HepG2 (cell line): ENCODE data around the gene CMC1. TPM values are rescaled to one million over a fixed set of nuclear protein-coding genes. Genes with fewer than 3 reads are reported as not detected.

Source experiments
- FOSL2 ChIP-seq: sonication (generic); formaldehyde crosslinking; IDR thresholded peaks from 2 replicates; pipeline ENCODE4 v1.4.0; 2020; ENCODE audit warnings: missing genetic modification reagents
- FOXA3 ChIP-seq: IDR thresholded peaks from 2 replicates; pipeline ENCODE4 v1.6.1; 2016; ENCODE audit warnings: missing genetic modification reagents, missing compliant biosample characterization
- PITX1 ChIP-seq: sonication (generic); formaldehyde crosslinking; IDR thresholded peaks from 2 replicates; pipeline ENCODE4 v1.5.1; 2020; ENCODE audit warnings: mild to moderate bottlenecking, missing genetic modification reagents
- POLR2AphosphoS5 ChIP-seq: IDR thresholded peaks from 2 replicates; pipeline ENCODE4 v1.6.1; 2012; ENCODE audit warnings: low read depth, low read length
- PTBP1 ChIP-seq: fragments of 200-400 bp; formaldehyde crosslinking; IDR thresholded peaks from 2 replicates; pipeline ENCODE4 v1.6.1; 2018; ENCODE audit warnings: low read length, low read depth; ENCODE audit not compliant: poor library complexity, severe bottlenecking
- SIN3A ChIP-seq: IDR thresholded peaks from 2 replicates; pipeline ENCODE4 v1.6.1; 2011; ENCODE audit warnings: low read depth, mild to moderate bottlenecking, control low read depth, low read length, borderline replicate concordance
- TBL1XR1 ChIP-seq: fragments of 150-350 bp; IDR thresholded peaks from 2 replicates; pipeline ENCODE4 v1.6.1; 2014; ENCODE audit warnings: borderline replicate concordance, low read length; ENCODE audit not compliant: partially characterized antibody
- TFE3 ChIP-seq: IDR thresholded peaks from 2 replicates; pipeline ENCODE4 v1.6.1; 2016
- YEATS2 ChIP-seq: sonication (generic); formaldehyde crosslinking; IDR thresholded peaks from 2 replicates; pipeline ENCODE4 v1.4.0; 2020; ENCODE audit warnings: missing genetic modification reagents, borderline replicate concordance
- ZNF232 ChIP-seq: sonication (generic); formaldehyde crosslinking; IDR thresholded peaks from 2 replicates; pipeline ENCODE4 v1.4.0; 2020; ENCODE audit warnings: missing genetic modification reagents, borderline replicate concordance
- ZNF263 ChIP-seq: sonication (generic); formaldehyde crosslinking; IDR thresholded peaks from 2 replicates; pipeline ENCODE4 v1.4.0; 2020; ENCODE audit warnings: missing genetic modification reagents
- ZNF337 ChIP-seq: sonication (generic); formaldehyde crosslinking; IDR thresholded peaks from 2 replicates; pipeline ENCODE4 v1.5.1; 2020; ENCODE audit warnings: missing genetic modification reagents, low read depth, mild to moderate bottlenecking, borderline replicate concordance
- ZNF451 ChIP-seq: sonication (generic); formaldehyde crosslinking; IDR thresholded peaks from 2 replicates; pipeline ENCODE4 v1.5.0; 2020; ENCODE audit warnings: mild to moderate bottlenecking, missing genetic modification reagents
- ZNF530 ChIP-seq: sonication (generic); formaldehyde crosslinking; IDR thresholded peaks from 2 replicates; pipeline ENCODE4 v1.5.0; 2020; ENCODE audit warnings: low read depth, mild to moderate bottlenecking, missing genetic modification reagents
- ZNF543 ChIP-seq: sonication (generic); formaldehyde crosslinking; IDR thresholded peaks from 2 replicates; pipeline ENCODE4 v1.4.0; 2020; ENCODE audit warnings: mild to moderate bottlenecking, missing genetic modification reagents
- ZNF552 ChIP-seq: sonication (generic); formaldehyde crosslinking; IDR thresholded peaks from 2 replicates; pipeline ENCODE4 v1.9.0; 2022; ENCODE audit warnings: missing genetic modification reagents, mild to moderate bottlenecking, borderline replicate concordance
- ZNF724P ChIP-seq: sonication (generic); formaldehyde crosslinking; IDR thresholded peaks from 2 replicates; pipeline ENCODE4 v1.8.0; 2022; ENCODE audit warnings: missing genetic modification reagents, borderline replicate concordance
- ZSCAN12 ChIP-seq: sonication (generic); formaldehyde crosslinking; IDR thresholded peaks from 2 replicates; pipeline ENCODE4 v1.9.0; 2021; ENCODE audit warnings: mild to moderate bottlenecking, missing genetic modification reagents
- polyA plus RNA-seq, 8 experiments: library from polyadenylated mRNA; depleted of rRNA in 3 of 8; stranded (reverse) in 7 of 8; unstranded in 1 of 8; fragments of >200 nt; fragmentation: Illumina TruSeq in 4 of 8; extraction: Trizol in 4 of 8; gene quantifications; 2 replicates each; pipeline versions ENCODE4 v1.2.1 to v1.2.3, GENCODE V29; 2011 to 2016; ENCODE audit warnings: low read depth in 4 of 8, missing spikeins in 1 of 8, mixed read lengths in 1 of 8; ENCODE audit not compliant: insufficient read depth in 1 of 8
- total RNA-seq, 5 experiments: library from RNA; depleted of rRNA; stranded (reverse); fragments of >200 nt; fragmentation: Illumina TruSeq; extraction: Trizol; gene quantifications; 2 replicates each; pipeline ENCODE4 v1.2.3, GENCODE V29; 2016; ENCODE audit warnings: low read depth in 1 of 5
- TF ChIP-seq, protein P1 (sequence below): sonication (generic); formaldehyde crosslinking; IDR thresholded peaks from 2 replicates; pipeline ENCODE4 v1.4.0; 2020; ENCODE audit warnings: missing genetic modification reagents, borderline replicate concordance
- TF ChIP-seq, protein P2 (sequence below), 2 experiments: sonication (generic) in 1 of 2; formaldehyde crosslinking in 1 of 2; IDR thresholded peaks; 2 replicates each; pipeline versions ENCODE4 v1.4.0 to v1.6.1; 2016 to 2020; ENCODE audit warnings: borderline replicate concordance in 1 of 2, low read depth in 1 of 2, mild to moderate bottlenecking in 1 of 2, missing genetic modification reagents in 1 of 2

CMC1 gene
- total and polyA plus RNA-seq, 2 of the 13 experiments (the other 11 are each of a cell fraction or from before 2014, with no cell fraction given): 22.1 to 29.5 TPM

DNA sequence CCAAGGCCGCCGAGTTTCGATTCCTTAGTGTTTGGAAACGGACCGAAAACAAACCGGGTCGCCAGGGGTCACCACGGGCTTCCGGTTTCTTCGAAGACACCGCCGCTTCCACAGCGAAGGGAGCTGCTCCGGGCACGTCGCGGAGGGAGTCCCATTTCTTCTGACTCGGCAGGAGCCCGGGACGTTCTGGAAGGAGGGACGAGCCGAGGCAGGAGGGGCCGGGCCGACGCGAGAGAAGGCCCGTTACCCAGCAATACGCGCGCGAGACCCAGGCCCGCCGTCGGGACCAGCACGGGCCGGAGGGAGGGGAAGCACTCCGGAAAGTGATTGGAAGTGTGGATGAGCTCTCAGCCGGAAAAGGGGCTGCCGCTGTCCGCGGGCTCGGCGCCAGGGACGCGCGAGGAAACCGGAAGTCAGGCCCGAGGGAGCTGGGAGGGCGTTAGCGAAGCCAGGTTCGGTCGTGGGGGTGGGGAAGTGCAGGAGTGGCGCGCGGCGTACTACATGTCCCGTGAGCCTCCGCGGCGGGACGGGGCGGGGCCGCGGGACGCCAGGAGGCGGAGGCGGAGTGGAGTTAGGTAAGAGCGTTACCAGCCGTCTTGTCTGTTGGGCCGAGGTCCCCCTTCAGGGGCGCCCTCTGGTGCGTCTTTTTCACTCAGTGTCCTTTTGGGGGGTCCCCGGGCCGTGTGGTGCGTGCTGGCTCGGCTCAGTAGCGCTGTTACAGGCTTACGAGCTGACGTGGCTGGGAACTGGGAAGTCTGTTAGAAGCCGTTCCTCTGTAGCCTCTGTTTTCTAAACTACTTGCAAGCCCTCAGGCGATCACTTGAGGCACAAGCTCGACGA lies 107.4 kb downstream of the CMC1 start, which contains the start of the genes AZI2 and ZCWPW2 (continued):
- TF ChIP-seq ZSCAN12 (CRISPR knock-in tag): 0 out of 2 replicates have a peak, but pooled peaks have one; percentile 53
- peak; percentile 71; the same call in 1 of the 2 replicates for TF ChIP-seq YEATS2 (CRISPR knock-in tag)
- peak; percentile 96 for TF ChIP-seq ZNF232
- peak; percentile 74; the same call in 1 of the 2 replicates for TF ChIP-seq SIN3A
- no peak for TF ChIP-seq ZNF530 (CRISPR knock-in tag)
- TF ChIP-seq TBL1XR1: peak; percentile 62
- peak; percentile 62; the same call in 1 of the 2 replicates for TF ChIP-seq PITX1 (CRISPR knock-in tag)
- TF ChIP-seq ZNF263: peak; percentile 36; the same call in 1 of the 2 replicates
- TF ChIP-seq, protein P1, sequence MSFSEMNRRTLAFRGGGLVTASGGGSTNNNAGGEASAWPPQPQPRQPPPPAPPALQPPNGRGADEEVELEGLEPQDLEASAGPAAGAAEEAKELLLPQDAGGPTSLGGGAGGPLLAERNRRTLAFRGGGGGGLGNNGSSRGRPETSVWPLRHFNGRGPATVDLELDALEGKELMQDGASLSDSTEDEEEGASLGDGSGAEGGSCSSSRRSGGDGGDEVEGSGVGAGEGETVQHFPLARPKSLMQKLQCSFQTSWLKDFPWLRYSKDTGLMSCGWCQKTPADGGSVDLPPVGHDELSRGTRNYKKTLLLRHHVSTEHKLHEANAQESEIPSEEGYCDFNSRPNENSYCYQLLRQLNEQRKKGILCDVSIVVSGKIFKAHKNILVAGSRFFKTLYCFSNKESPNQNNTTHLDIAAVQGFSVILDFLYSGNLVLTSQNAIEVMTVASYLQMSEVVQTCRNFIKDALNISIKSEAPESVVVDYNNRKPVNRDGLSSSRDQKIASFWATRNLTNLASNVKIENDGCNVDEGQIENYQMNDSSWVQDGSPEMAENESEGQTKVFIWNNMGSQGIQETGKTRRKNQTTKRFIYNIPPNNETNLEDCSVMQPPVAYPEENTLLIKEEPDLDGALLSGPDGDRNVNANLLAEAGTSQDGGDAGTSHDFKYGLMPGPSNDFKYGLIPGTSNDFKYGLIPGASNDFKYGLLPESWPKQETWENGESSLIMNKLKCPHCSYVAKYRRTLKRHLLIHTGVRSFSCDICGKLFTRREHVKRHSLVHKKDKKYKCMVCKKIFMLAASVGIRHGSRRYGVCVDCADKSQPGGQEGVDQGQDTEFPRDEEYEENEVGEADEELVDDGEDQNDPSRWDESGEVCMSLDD (CRISPR knock-in tag): peak; percentile 98
- TF ChIP-seq ZNF337: 0 out of 2 replicates have a peak, but pooled peaks have one; percentile 61
- TF ChIP-seq TFE3 (CRISPR knock-in tag): no peak
- peak; percentile 78 for TF ChIP-seq POLR2AphosphoS5
- peak; percentile 53; the same call in 1 of the 2 replicates for TF ChIP-seq ZNF451 (CRISPR knock-in tag)
- TF ChIP-seq FOSL2 (CRISPR knock-in tag): no peak; the same call in 1 of the 2 replicates
- no peak for TF ChIP-seq PTBP1
- peak; percentile 73; the same call in 1 of the 2 replicates for TF ChIP-seq ZNF724P (CRISPR knock-in tag)
- TF ChIP-seq, protein P2, sequence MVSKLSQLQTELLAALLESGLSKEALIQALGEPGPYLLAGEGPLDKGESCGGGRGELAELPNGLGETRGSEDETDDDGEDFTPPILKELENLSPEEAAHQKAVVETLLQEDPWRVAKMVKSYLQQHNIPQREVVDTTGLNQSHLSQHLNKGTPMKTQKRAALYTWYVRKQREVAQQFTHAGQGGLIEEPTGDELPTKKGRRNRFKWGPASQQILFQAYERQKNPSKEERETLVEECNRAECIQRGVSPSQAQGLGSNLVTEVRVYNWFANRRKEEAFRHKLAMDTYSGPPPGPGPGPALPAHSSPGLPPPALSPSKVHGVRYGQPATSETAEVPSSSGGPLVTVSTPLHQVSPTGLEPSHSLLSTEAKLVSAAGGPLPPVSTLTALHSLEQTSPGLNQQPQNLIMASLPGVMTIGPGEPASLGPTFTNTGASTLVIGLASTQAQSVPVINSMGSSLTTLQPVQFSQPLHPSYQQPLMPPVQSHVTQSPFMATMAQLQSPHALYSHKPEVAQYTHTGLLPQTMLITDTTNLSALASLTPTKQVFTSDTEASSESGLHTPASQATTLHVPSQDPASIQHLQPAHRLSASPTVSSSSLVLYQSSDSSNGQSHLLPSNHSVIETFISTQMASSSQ (IDR thresholded peaks at IDR 0.05; ENCODE audit: low read depth): no peak
- TF ChIP-seq, protein P2 (CRISPR knock-in tag; IDR thresholded peaks at IDR 0.05; ENCODE audit: borderline replicate concordance): peak; percentile 84
- peak; percentile 6 for TF ChIP-seq FOXA3 (CRISPR knock-in tag)
- peak; percentile 96 for TF ChIP-seq ZNF543
- peak; percentile 83 for TF ChIP-seq ZNF552
